Measurements from ENCODE around the gene MAP7.
"Not testable (repeated sequence)": the region's sequence is repeated elsewhere in the genome, so short reads cannot be mapped to it uniquely, and the experiment has no call there.

MAP7 gene

DNA sequence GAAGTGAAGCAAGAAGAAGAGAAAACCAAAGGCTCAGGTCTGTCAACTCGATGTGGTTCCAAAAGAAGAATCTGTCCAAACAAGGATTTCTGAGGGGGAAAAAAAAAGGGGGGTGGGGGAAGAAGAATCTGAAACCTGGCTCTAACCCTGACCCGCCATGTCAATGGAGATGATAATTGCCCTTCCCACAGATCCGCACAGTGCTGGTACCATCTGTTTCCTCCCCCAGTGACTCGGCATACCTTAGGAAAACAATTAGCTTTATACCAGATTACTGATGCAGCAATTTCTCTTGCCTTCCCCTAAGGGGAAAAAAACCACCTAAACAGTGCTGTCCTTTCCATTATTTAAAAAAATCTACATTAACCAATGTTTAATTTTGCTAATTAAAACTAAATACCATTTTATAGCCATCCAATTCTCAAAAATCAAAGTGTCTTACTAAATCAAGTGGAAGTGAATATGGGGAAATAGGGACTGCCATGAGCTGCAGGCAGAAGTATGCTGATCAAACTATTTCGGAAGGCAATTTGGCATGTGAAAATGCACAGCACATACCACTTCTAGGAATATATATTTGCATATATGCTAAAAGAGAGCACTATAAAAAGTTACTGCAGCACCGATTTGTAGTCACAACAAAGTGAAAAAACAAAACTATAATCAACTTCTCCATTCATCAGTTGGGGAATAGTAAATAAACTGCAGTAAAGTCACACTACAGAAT is 46.8 kb downstream of the MAP7 start:
- no peak for DNase-seq (ENCODE audit: low read depth)

DNA sequence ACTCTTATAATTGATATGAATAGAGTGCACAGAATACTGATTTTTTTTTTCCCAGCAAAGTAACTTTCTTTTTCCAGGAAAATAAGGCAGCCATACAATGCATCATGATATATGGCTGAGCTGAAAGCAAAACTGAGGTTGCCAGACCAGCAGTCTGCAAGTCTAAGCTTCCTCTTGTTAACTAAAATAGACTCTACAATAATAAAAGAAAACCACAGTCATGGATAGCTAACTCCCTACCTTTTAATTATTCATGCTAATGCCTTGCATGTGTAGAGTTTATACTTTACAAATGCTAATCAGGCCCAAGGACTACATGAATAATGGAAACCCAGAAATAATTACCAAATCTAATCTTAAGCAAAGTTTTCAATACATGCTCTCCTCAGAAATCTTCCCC is 47.4 kb downstream of the MAP7 start:
- DNase-seq (ENCODE audit: low read depth): no peak

DNA sequence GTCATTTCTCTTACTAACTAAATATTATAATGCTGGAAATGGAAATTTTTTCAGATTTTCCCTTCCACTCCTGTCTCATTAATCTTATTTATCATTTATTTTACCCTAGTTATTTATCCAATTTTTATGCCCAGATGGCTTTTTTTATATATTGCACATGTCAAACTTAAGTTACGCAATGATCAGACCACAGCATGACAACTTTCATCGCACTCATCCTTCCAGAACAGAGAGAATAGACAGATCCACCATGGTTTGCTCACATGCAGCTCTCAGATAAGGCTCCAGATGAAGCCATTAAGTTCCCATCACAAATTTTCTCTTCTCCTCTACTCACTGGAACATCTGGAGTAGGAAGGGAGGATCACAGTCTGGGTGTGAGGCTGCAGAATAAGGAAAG is 48.7 kb downstream of the MAP7 start:
- no peak for DNase-seq (ENCODE audit: low read depth)

DNA sequence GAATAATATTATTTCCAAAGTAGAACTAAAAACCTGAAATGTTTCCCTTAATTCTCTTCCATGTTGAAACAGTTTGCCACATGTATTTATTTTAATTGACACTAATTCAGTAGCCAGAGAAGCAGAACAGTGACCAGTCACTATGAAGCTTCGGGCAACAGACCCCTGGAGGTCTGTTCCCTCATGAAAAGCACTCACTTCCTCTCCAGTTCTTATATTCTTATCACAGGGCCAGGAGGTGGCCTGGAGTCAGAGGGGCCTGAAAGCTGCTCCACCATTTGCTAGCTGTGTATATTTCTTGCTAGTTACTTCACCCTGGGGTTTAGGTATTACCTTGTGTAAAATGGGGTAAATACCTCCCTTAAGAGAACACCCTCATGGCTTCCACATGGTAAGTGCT is 49.1 kb downstream of the MAP7 start:
- no peak for DNase-seq (ENCODE audit: low read depth)

DNA sequence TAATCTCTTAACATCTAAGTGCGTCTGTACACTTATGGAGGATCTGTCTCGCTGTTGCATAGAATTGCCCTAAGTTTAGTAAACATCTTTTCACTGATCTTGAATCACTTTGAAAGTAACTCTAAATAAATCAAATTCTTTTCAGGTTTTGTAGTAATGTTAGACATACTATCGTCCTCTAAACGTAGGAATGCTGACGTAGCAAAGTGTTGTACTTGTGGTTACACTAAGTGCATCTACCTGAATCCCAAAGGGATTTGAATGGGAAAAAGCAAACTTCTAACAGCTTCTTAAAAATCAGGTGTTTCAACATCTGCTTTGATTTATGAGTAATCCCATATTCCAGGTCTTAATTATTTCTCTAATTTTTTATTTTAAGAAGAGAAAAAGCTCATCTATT is 49.8 kb downstream of the MAP7 start:
- DNase-seq (ENCODE audit: low read depth): no peak

DNA sequence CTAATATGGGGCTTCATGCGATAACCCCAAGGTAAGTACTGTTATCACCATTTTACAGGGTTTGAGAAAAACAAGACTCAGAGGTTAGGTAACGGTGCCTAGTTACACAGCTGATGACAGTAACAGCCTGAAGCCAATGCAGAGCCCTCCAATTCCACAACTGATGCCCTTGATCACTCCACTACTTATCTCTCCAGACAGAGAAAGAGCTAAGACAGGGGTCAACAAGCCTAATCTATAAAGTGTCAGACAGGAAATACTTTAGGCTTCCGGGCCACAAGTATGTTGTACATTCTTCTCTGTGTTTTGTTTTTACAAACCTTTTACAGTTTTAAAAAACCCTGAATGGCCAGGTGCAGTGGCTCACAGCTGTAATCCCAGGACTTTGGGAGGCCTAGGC is 50.9 kb downstream of the MAP7 start:
- no peak for DNase-seq (ENCODE audit: low read depth)

DNA sequence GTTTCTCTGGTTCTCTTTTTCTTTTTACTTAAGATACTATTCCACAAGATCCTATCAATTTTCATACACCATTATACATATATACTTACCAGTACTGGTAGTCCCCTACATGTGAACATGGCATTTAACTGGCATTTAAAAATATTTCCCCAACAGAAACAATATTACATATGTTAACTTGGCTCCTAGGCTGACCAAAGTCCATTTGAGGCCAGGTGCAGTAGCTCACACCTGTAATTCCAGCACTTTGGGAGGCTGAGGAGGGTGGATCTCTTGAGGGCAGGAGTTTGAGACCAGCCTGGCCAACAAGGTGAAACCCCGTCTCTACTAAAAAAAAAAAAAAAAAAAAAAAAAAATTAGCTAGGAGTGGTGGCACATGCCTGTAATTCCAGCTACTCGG is 53.8 kb downstream of the MAP7 start:
- DNase-seq (ENCODE audit: low read depth): not testable (repeated sequence)

DNA sequence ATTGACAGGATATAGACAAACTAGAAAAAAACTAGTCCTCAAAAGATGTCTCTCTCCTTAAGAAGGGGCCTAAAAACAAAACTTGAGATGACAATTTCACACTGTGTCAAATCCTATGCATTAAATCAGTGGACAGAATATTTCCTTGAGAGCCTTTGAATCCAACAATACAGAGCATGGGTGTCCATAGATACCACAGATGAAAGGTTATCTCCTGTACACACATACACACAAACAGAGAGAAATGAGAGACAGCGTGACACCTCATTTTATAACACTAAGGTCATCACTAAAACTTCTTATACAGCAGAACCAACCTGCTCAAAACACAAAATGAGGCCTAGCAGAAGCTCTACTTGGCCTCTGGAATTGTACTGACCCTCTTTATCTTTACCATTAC is 55.5 kb downstream of the MAP7 start:
- no peak for DNase-seq (ENCODE audit: low read depth)

DNA sequence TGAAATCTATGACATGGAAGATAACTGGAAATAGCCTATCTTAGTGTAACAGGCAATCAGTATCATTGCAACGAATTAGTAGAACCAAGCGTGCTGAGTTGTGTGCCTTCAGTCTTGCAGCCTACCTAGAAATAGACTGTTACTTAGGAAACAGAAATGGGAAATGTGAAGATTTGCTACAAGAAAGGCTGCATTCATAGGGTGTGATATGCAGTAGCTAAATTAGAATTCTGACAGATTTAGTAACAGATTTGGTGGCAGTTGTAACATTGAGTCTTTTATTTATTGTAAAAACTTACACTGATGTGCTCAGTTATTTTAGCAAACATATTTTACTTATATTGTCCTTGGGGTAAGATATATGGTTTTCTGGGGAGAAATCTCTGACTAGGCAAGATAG is 56.2 kb downstream of the MAP7 start:
- no peak for DNase-seq (ENCODE audit: low read depth)

DNA sequence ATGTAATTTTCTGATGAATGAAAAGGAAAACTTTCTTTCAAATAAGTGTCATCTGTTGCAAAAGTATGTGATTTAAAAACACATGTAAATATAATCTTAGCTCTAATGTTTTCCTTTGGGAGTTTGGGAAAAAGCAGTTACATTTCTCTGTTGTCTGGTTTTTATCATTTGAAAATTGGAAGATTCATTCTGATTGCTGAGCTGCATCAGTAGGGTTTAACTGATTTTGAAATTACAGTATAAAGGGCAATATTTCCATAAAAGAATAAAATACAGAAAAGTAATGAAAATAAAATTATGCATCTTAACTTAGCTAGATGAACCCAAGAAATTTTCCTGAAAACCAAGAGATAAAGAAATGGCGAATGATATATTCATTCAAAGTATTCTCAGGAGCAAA is 57.8 kb downstream of the MAP7 start:
- no peak for DNase-seq (ENCODE audit: low read depth)

DNA sequence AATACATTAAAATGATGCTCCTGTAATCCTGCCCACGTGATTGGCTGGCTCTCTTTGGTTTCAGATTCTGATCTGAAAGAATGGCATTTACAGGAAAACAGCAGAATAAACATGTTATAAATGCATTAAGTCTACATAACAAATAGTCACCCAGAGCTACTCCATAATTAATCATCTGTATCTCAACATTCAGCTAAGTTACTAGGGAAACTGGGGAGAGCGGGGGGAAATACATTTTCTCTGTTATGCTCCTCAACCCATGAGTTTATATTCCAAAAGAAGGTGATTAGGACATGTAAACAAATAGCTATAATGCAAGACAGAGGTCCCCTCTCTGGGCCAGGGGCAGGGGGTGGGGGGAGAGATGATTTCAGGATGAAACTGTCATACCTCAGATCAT is 58.5 kb downstream of the MAP7 start:
- no peak for DNase-seq (ENCODE audit: low read depth)

DNA sequence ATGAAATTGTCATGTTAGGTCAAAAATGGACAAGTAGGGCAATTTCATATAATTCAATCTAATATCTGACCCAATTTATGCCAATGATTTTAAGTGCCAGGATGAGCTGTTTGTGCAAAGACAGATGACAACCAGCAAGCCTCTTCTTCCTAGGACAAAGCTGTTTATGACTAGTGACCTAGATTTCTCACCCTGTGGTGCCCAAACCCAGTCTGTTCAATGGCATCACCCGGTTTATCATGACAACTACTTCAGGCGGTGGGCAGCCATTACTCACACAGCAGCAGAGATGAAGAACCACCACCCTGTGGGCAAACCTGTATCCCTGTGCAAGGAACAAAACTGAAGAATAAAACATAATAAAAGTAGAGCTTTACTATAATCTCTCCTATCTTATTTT is 59.0 kb downstream of the MAP7 start:
- DNase-seq (ENCODE audit: low read depth): no peak

DNA sequence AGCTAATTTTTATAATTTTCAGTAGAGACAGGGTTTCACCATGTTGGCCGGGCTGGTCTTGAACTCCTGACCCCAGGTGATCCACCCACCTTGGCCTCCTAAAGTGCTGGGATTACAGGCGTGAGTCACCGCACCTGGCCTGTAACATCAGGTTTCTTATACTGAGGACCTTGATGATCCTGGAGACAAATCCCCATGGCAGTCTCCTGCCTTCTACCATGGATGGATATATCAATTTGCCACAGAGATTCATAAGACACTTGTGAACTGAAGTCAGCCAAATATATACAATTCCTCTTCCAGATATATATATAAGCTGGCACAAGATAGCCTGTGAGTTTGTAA is 60.6 kb downstream of the MAP7 start:
- DNase-seq (ENCODE audit: low read depth): not testable (repeated sequence)

DNA sequence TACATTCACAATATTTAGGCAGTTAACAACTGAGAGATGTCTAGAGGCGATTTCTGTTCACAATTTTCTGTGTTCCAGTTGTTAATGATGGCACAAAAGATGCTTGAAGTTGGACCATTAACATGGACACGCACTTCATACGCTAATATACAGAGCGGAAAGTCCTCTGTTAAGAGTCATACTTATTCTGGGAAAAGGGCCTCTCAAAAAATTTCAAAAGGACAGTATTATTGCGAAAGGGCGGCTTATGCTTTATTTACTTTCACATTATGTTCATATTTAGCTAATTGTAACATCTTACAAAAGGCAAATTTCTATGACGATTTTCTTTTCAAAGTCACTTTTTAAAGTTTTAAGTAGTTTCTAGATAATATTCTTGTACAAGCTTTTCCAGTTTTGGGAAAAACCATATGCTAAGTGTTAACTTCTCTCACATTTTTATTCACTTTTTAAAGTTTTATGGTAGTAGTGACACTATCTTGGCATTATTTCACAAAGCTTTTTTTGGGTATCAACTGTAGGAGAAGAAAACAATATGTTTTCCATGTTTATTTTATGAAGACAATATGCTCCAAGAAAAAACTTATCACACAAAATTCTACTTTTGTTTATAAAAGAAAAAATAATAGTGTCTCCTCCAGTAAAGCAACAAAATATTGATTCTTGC is 62.3 kb downstream of the MAP7 start:
- no peak for DNase-seq (ENCODE audit: low read depth)

DNA sequence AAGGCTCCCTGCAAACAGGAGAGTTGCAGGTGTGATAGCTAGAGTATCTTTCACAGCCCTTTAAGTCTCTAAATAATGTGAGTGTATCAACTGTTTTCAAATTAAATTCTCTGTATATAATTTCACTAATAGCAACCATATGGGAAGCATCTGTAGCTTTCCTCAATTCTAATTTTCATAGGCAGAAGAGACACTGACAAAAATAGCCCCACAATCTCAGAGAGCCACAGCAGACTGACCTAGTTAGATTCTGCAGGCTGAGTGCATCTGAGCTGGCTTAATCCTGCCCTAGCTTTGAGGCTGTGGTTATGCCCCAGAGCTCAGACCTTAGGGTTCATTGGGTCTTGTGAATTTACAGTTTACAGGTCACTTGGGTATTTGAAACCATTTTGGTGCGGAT is 63.9 kb downstream of the MAP7 start:
- DNase-seq (ENCODE audit: low read depth): no peak

DNA sequence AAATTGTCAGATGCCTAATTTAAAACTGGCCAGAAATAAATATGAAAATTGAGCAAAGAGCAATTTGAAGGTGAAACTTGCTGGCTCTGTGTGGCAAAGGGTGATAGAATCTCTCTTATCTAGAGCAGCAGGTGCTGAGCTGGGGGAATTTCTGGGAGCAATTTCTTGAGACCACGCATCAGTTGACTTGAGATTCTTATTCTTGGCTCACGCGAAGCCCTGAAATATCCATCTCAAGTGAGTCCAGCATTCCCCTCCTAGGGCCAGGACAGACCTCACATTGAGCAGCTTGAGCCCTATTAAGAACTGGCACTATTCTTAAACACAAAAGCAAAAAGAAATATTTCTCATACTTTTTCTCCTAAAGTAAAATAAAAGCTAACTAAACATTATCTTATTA is 66.3 kb downstream of the MAP7 start:
- no peak for DNase-seq (ENCODE audit: low read depth)

DNA sequence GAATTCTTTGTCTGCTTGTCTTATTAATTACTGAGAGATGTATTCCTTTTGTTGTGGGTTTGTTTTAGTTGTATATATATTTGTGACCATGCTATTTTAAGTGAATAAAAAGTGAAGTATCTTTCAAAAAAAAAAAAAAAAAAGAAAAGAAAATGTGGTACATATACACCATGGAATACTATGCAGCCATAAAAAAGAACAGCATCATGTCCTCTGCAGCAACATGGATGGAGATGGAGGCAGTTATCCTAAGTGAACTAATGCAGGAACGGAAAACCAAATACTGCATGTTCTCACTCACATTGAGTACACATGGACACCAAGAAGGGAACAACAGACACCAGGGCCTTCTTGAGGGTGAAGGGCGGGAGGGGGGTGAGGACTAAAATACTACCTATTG is 67.2 kb downstream of the MAP7 start:
- not testable (repeated sequence) for DNase-seq (ENCODE audit: low read depth)

DNA sequence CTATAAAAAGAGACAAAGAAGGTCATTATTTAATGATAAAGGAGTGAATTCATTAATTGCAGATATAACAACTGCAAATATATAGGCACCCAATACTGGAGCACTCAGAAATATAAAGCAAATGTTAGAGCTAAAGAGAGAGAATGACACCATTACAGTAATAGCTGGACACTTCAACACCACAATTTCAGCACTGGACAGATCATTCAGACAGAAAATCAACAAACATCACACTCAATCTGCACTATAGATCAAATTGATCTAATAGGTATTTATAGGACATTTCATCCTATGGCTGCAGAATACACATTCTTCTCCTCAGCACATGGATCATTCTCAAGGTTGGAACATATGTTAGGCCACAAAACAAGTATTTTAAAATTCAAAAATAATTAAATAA is 72.7 kb downstream of the MAP7 start:
- DNase-seq (ENCODE audit: low read depth): no peak

DNA sequence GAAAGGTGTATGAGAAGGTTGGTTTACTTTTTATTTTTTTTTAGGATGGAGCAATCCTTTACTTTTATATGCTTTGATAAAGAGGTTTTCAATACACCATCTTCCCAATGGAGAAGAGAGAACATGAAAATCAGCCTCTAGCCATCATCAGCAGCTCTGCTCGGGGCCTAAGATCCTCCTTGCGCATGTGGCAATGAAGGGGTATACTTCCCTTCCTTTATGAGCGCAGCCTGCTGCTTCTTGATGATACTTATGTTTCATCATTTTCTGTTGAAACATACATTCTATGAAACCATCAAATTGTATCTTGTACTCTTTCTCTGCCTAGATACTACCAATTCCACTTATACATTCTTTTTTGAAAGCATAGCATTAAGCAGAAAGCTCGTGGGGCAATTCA is 74.5 kb downstream of the MAP7 start:
- no peak for DNase-seq (ENCODE audit: low read depth)

DNA sequence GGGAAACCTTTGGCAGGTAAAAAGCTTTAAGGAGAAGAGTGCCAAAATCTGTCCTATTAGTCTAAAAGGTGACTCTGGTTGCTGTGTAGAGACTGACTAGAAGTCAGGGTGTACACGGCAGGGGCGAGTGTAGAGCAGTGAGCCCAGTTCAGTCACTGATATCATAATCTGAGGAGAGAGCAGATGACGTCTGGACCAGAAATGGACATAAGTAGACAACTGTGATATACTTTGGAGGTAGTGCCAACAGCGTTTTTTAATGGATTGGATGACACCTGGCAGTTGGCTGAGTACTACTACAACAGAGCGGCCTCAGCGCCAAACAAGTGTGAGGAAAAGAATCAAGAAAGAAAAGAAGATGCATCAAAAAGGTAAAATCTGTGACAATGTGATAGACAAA is 76.0 kb downstream of the MAP7 start:
- no peak for DNase-seq (ENCODE audit: low read depth)

DNA sequence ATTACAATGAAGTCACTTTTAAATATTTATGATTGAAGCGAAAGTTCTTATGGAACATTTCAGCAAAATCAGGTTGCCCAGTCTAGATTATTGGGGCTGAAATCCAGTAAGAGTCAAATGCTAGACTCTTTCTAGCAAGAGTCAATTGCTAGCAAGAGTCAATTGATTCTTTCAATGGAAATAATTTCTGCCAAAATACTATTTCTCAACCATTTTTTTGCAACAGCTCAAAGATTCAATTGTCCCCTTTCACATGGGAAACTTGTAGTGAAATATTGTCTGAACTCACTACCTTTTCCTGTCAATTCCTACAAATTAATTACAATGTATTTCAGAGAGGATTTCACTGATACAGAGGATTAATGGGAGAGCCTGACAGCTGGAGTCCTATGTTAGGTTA is 78.3 kb downstream of the MAP7 start:
- DNase-seq (ENCODE audit: low read depth): no peak

DNA sequence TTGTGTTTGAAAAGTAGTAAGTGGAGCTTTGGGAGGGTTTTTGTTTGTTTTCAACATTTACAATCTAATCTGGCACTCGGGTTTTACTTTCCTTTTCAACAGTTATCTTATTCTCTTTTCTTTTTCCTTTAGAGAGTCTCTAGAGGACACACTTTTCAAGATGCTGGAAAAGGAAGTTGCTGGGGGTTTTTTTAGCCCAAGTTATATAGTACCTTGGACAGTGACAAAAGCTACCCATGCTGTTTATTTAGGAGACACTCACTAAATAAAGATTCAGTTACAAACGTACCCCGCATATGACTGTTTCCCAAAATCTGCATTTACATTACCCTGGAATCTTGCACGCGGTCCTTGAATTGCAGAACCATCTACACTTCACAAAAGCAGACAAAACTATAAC is 78.8 kb downstream of the MAP7 start:
- no peak for DNase-seq (ENCODE audit: low read depth)

DNA sequence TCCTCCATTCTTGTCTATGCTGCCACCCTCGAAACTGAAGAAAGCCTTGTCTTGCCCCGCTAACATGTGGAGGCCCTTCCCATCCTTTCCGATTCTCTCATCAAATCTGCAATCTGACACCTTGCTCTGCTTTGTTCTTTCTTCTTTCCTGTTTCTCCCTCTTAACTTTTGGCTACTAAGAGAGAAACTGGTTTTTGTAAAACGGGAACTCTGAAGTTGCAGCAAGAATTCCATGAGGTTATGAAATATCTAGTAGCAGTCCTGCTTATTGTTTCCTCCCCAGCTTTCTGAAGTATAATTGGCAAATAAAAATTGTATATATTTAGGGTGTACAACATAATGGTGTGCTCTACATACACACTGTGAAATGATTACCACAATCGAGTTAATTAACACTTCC is 80.2 kb downstream of the MAP7 start:
- no peak for DNase-seq (ENCODE audit: low read depth)

DNA sequence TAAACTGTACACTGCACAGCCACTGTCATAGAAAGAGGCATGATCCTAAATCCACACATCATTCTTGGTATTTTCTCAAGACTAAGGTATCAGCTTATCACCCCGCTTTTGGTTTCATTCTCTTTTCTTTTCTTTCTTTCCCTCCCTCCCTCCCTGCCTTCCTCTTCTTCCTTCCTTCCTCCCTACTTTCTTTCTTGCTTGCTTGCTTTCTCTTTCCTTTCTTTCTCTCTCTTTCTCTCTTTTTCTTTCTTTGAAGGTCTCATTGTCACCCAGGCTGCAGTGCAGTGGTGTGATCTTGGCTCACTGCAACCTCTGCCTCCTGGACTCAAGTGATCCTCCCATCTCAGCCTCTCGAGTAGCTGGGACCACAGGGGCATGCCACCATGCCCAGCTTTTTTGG is 81.1 kb downstream of the MAP7 start:
- DNase-seq (ENCODE audit: low read depth): no peak
